ENCODE data around the gene SUSD6. TPM values are rescaled to one million over a fixed set of nuclear protein-coding genes. Genes with fewer than 3 reads are reported as not detected.

SUSD6 gene
- total and polyA plus RNA-seq, 4 donors = 16.0 to 75.1 (median 61.0) TPM

GRCh38 chr14:69616408-69616773 is 5.0 kb downstream of the SUSD6 start:
- Histone ChIP-seq H3K4me1 (ENCODE audit: control insufficient read depth in 5 of 5, insufficient read depth in 5 of 5, low read length in 5 of 5) (peaks cover 13 to 64% (median 25%) of the 10 kb centered on the region in 5 donors), H3K9ac (ENCODE audit: insufficient read depth in 1 of 2, low read length in 2 of 2) (peak overlapping the region in 1 of 2 donors; percentile 16), H3K27ac (ENCODE audit: low read depth in 1 of 2, low read length in 1 of 2) (peak overlapping the region; percentile 43 to 69), H3K9me3 (ENCODE audit: control insufficient read depth in 4 of 4, insufficient read depth in 3 of 4, low read length in 3 of 4) (no peaks in the 10 kb centered on the region), H3K36me3 (ENCODE audit: control insufficient read depth in 4 of 4, insufficient read depth in 4 of 4, low read length in 4 of 4) (no peaks in the 10 kb centered on the region), H3K27me3 (ENCODE audit: control insufficient read depth in 3 of 3, insufficient read depth in 3 of 3, low read length in 2 of 3) (no peaks in the 10 kb centered on the region), H3K4me3 (no peak overlapping the region)
- ATAC-seq (ENCODE audit: insufficient read depth, low FRiP score) = no peak
- WGBS, 2 donors = 30 to 43% methylated on average over 1 of the region's 1 CpG
- TF ChIP-seq CTCF (IDR thresholded peaks at IDR 0.05; ENCODE audit: control extremely low read depth, extremely low read depth) = no peak
- DNase-seq = no peak

GRCh38 chr14:69617796-69618195 is 6.4 kb downstream of the SUSD6 start:
- DNase-seq = no peak
- Histone ChIP-seq H3K4me1 (ENCODE audit: control insufficient read depth in 5 of 5, insufficient read depth in 5 of 5, low read length in 5 of 5) (peaks cover 13 to 67% (median 25%) of the 10 kb centered on the region in 5 donors), H3K27me3 (ENCODE audit: control insufficient read depth in 3 of 3, insufficient read depth in 3 of 3, low read length in 2 of 3) (no peaks in the 10 kb centered on the region), H3K9me3 (ENCODE audit: control insufficient read depth in 4 of 4, insufficient read depth in 3 of 4, low read length in 3 of 4) (no peaks in the 10 kb centered on the region), H3K4me3 (no peak overlapping the region), H3K27ac (ENCODE audit: low read depth in 1 of 2, low read length in 1 of 2) (peak overlapping the region in 1 of 2 donors; percentile 52), H3K36me3 (ENCODE audit: control insufficient read depth in 4 of 4, insufficient read depth in 4 of 4, low read length in 4 of 4) (no peaks in the 10 kb centered on the region), H3K9ac (ENCODE audit: insufficient read depth in 1 of 2, low read length in 2 of 2) (no peak overlapping the region)
- no peak for ATAC-seq (ENCODE audit: insufficient read depth, low FRiP score)
- WGBS, 2 donors = 11 to 38% methylated on average over 1 of the region's 1 CpG
- TF ChIP-seq CTCF (IDR thresholded peaks at IDR 0.05; ENCODE audit: control extremely low read depth, extremely low read depth) = no peak

GRCh38 chr14:69619012-69619411 is 7.6 kb downstream of the SUSD6 start:
- H3K4me3 ChIP-seq = no peak overlapping the region
- H3K27ac ChIP-seq (ENCODE audit: low read depth in 1 of 2, low read length in 1 of 2) = no peak overlapping the region
- ATAC-seq (ENCODE audit: insufficient read depth, low FRiP score) = no peak

More at GRCh38 chr14:69619012-69619411, 7.6 kb downstream of the SUSD6 start:
- Histone ChIP-seq H3K9ac (ENCODE audit: insufficient read depth in 1 of 2, low read length in 2 of 2) (no peak overlapping the region), H3K9me3 (ENCODE audit: control insufficient read depth in 4 of 4, insufficient read depth in 3 of 4, low read length in 3 of 4) (no peaks in the 10 kb centered on the region), H3K4me1 (ENCODE audit: control insufficient read depth in 5 of 5, insufficient read depth in 5 of 5, low read length in 5 of 5) (peaks cover 3 to 60% (median 25%) of the 10 kb centered on the region in 5 donors), H3K36me3 (ENCODE audit: control insufficient read depth in 4 of 4, insufficient read depth in 4 of 4, low read length in 4 of 4) (peaks cover 0 to 3% (median 0%) of the 10 kb centered on the region in 4 donors), H3K27me3 (ENCODE audit: control insufficient read depth in 3 of 3, insufficient read depth in 3 of 3, low read length in 2 of 3) (no peaks in the 10 kb centered on the region)
- no peak for TF ChIP-seq CTCF (IDR thresholded peaks at IDR 0.05; ENCODE audit: control extremely low read depth, extremely low read depth)
- DNase-seq = no peak
- 61 to 71% methylated on average over 4 of the region's 4 CpGs for WGBS, 2 donors
